Measurements from ENCODE around the gene APOA4.

APOA4 gene

GRCh38 chr11:116844722-116845121 lies 21.6 kb upstream of the APOA4 start:
- H3K4me3 ChIP-seq (ENCODE audit: low read depth, low read length): no peak overlapping the region
- in situ Hi-C loops (cut with HindIII; ENCODE audit: low sequenced_read_pairs): no loop called here
- no peak for TF ChIP-seq CTCF (IDR thresholded peaks at IDR 0.05; ENCODE audit: low read depth, low read length, missing control alignments)
- DNase-seq (ENCODE audit: low read depth): no peak

GRCh38 chr11:116843661-116844060 lies 20.6 kb upstream of the APOA4 start:
- in situ Hi-C loops (cut with HindIII; ENCODE audit: low sequenced_read_pairs): no loop called here
- no peak for TF ChIP-seq CTCF (IDR thresholded peaks at IDR 0.05; ENCODE audit: low read depth, low read length, missing control alignments)
- H3K4me3 ChIP-seq (ENCODE audit: low read depth, low read length): no peak overlapping the region
- no peak for DNase-seq (ENCODE audit: low read depth)

- no peak overlapping the region for H3K4me3 ChIP-seq (ENCODE audit: low read depth, low read length)
- no peak for TF ChIP-seq CTCF (IDR thresholded peaks at IDR 0.05; ENCODE audit: low read depth, low read length, missing control alignments)
- no peak for DNase-seq (ENCODE audit: low read depth)
- in situ Hi-C loops (cut with HindIII; ENCODE audit: low sequenced_read_pairs): no loop called here
Measured at GRCh38 chr11:116842909-116843308, 19.8 kb upstream of the APOA4 start.

GRCh38 chr11:116842117-116842516 lies 19.0 kb upstream of the APOA4 start:
- no peak for TF ChIP-seq CTCF (IDR thresholded peaks at IDR 0.05; ENCODE audit: low read depth, low read length, missing control alignments)
- no peak for DNase-seq (ENCODE audit: low read depth)
- H3K4me3 ChIP-seq (ENCODE audit: low read depth, low read length): no peak overlapping the region
- in situ Hi-C loops (cut with HindIII; ENCODE audit: low sequenced_read_pairs): no loop called here

GRCh38 chr11:116840746-116841296 lies 17.7 kb upstream of the APOA4 start:
- in situ Hi-C loops (cut with HindIII; ENCODE audit: low sequenced_read_pairs): no loop called here
- TF ChIP-seq CTCF (IDR thresholded peaks at IDR 0.05; ENCODE audit: low read depth, low read length, missing control alignments): no peak
- no peak for DNase-seq (ENCODE audit: low read depth)
- H3K4me3 ChIP-seq (ENCODE audit: low read depth, low read length): no peak overlapping the region

GRCh38 chr11:116840224-116840745 lies 17.2 kb upstream of the APOA4 start:
- no peak for DNase-seq (ENCODE audit: low read depth)
- in situ Hi-C loops (cut with HindIII; ENCODE audit: low sequenced_read_pairs): no loop called here
- peak; percentile 23 for TF ChIP-seq CTCF (IDR thresholded peaks at IDR 0.05; ENCODE audit: low read depth, low read length, missing control alignments)
- H3K4me3 ChIP-seq (ENCODE audit: low read depth, low read length): no peak overlapping the region
